ENCODE data around the gene MUC4.

DNA sequence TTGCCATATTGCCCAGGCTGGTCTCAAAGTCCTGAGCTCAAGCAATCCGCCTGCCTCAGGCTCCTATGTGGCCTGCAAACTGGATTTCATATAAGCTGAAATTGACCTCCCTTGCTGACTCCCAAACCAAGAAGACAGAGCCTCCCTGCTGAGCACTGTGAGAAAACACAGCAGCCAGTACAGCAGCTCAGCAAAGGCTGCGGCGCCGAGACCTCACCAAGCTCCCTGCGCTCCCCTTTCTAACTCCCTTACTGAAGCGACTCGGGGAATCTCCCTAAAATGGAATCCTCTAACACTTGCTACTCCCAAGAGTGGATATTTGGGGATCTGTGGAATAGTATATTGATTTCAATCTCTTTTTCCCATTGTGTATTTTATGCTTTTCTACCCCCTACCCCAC is 56.3 kb downstream of the MUC4 start:
- TF ChIP-seq EZH2 (IDR thresholded peaks at IDR 0.05) (no peak), POLR2AphosphoS5 (IDR thresholded peaks at IDR 0.05; ENCODE audit: borderline replicate concordance, low read depth, low read length) (no peak), FOXP2 (optimal IDR thresholded peaks at IDR 0.05; ENCODE audit: control extremely low read depth, extremely low read length, insufficient read depth) (no peak)

All from SK-N-MC (cell line).